Nephron progenitor cell (in vitro differentiated cells): Measurements from ENCODE around the gene SIM2.

ENCODE experiments used
- DNase-seq: peaks from one replicate; pipeline ENCODE4 v3.0.0; 2021
- H3K27ac Mint-ChIP-seq: 2 replicates; pipeline ENCODE4 v1.8.0; 2021; ENCODE audit warnings: mild to moderate bottlenecking, moderate library complexity, mixed read lengths
- H3K27me3 Mint-ChIP-seq: 2 replicates; pipeline ENCODE4 v1.8.0; 2021; ENCODE audit warnings: mild to moderate bottlenecking, low read depth, mixed read lengths; ENCODE audit not compliant: poor library complexity
- H3K36me3 Mint-ChIP-seq: 2 replicates; pipeline ENCODE4 v1.8.0; 2021; ENCODE audit warnings: low read depth, mixed read lengths
- H3K4me1 Mint-ChIP-seq: 2 replicates; pipeline ENCODE4 v1.8.0; 2021; ENCODE audit warnings: mixed read lengths
- H3K4me3 Mint-ChIP-seq: 2 replicates; pipeline ENCODE4 v1.8.0; 2021; ENCODE audit warnings: mild to moderate bottlenecking, moderate library complexity, mixed read lengths
- H3K9me3 Mint-ChIP-seq: 2 replicates; pipeline ENCODE4 v1.8.0; 2021; ENCODE audit warnings: mild to moderate bottlenecking, moderate library complexity, mixed read lengths
- CTCF ChIP-seq: fragments of 200-600 bp; sonication (generic); IDR thresholded peaks from 2 replicates; pipeline ENCODE4 v1.5.0; 2021; ENCODE audit warnings: antibody characterized with exemption

The SIM2 gene

GRCh38 chr21:36780861-36781260, 81.9 kb downstream of the SIM2 start:
- no peak for TF ChIP-seq CTCF
- no peak overlapping the region for H3K27ac Mint-ChIP-seq
- DNase-seq = no peak
- H3K4me3 Mint-ChIP-seq = no peak overlapping the region
- peaks cover 24% of the 10 kb centered on the region for H3K36me3 Mint-ChIP-seq
- peaks cover 11% of the 10 kb centered on the region for H3K4me1 Mint-ChIP-seq
- H3K9me3 Mint-ChIP-seq = peaks cover 25% of the 10 kb centered on the region
- no peaks in the 10 kb centered on the region for H3K27me3 Mint-ChIP-seq

- TF ChIP-seq CTCF = no peak
- DNase-seq = no peak
- H3K36me3 Mint-ChIP-seq = peaks cover 30% of the 10 kb centered on the region
- H3K9me3 Mint-ChIP-seq = peaks cover 25% of the 10 kb centered on the region
- no peak overlapping the region for H3K4me3 Mint-ChIP-seq
- no peak overlapping the region for H3K27ac Mint-ChIP-seq
- H3K4me1 Mint-ChIP-seq = peaks cover 33% of the 10 kb centered on the region
- H3K27me3 Mint-ChIP-seq = no peaks in the 10 kb centered on the region
Observed at GRCh38 chr21:36783612-36784374, 84.9 kb downstream of the SIM2 start.

- no peak overlapping the region for H3K4me3 Mint-ChIP-seq
- H3K4me1 Mint-ChIP-seq = peaks cover 33% of the 10 kb centered on the region
- peaks cover 3% of the 10 kb centered on the region for H3K27me3 Mint-ChIP-seq
- no peak for TF ChIP-seq CTCF
- H3K9me3 Mint-ChIP-seq = peaks cover 16% of the 10 kb centered on the region
- H3K27ac Mint-ChIP-seq = peak overlapping the region; percentile 55
- no peak for DNase-seq
- H3K36me3 Mint-ChIP-seq = peaks cover 19% of the 10 kb centered on the region
Observed at GRCh38 chr21:36784947-36785346, 86.0 kb downstream of the SIM2 start.

GRCh38 chr21:36785615-36786014, 86.7 kb downstream of the SIM2 start:
- H3K36me3 Mint-ChIP-seq = peaks cover 13% of the 10 kb centered on the region
- H3K9me3 Mint-ChIP-seq = peaks cover 9% of the 10 kb centered on the region
- H3K4me1 Mint-ChIP-seq = peaks cover 37% of the 10 kb centered on the region
- TF ChIP-seq CTCF = no peak
- no peak overlapping the region for H3K4me3 Mint-ChIP-seq
- peaks cover 3% of the 10 kb centered on the region for H3K27me3 Mint-ChIP-seq
- peak overlapping the region; percentile 55 for H3K27ac Mint-ChIP-seq
- no peak for DNase-seq

- Mint-ChIP-seq H3K27me3 (peaks cover 3% of the 10 kb centered on the region), H3K4me3 (no peak overlapping the region), H3K27ac (no peak overlapping the region), H3K4me1 (peaks cover 42% of the 10 kb centered on the region), H3K36me3 (peaks cover 11% of the 10 kb centered on the region), H3K9me3 (peaks cover 5% of the 10 kb centered on the region)
- no peak for DNase-seq
- TF ChIP-seq CTCF = no peak
Observed at GRCh38 chr21:36786186-36786585, 87.3 kb downstream of the SIM2 start.

- H3K27ac Mint-ChIP-seq = no peak overlapping the region
- no peaks in the 10 kb centered on the region for H3K9me3 Mint-ChIP-seq
- H3K27me3 Mint-ChIP-seq = peaks cover 6% of the 10 kb centered on the region
- peaks cover 62% of the 10 kb centered on the region for H3K4me1 Mint-ChIP-seq
- no peak for DNase-seq
- no peak for TF ChIP-seq CTCF
- no peak overlapping the region for H3K4me3 Mint-ChIP-seq
- peaks cover 6% of the 10 kb centered on the region for H3K36me3 Mint-ChIP-seq
Observed at GRCh38 chr21:36788120-36788638, 89.3 kb downstream of the SIM2 start.
